HG03196 (cell line): ENCODE results near the gene C1QTNF6.

Experiments
- ATAC-seq: cut with Tn5 transposase; IDR thresholded peaks from one replicate; pipeline ENCODE4 v1.9.1; 2021; ENCODE audit not compliant: unreplicated experiment

Gene C1QTNF6

DNA sequence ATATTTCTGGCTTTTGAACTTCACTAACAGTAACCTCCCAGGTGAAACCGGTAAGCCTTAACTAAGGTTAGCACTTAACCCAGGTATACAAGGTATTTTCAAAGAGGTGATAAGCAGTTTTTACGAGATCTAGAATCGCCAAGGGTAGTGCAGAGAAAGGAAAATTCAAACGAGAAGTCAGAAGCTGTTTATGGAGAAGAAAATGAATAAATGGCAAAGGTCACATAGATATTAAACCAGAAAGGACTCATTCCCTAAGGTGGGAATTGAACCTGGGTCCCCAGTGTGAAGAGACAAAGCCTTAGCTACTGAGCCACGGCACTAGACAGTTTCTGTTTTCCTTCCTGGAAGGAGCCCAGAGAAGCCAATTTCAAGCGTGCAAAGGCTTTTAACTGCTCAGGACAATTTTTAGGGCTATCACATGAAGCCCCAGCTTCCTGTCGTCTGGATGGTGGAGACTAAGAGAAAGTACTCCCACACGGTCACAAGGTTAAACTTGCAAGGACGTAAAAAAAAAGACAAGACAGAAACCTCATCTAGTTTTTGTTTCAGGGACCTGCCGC, 5.7 kb upstream of the C1QTNF6 start:
- ATAC-seq: no peak

DNA sequence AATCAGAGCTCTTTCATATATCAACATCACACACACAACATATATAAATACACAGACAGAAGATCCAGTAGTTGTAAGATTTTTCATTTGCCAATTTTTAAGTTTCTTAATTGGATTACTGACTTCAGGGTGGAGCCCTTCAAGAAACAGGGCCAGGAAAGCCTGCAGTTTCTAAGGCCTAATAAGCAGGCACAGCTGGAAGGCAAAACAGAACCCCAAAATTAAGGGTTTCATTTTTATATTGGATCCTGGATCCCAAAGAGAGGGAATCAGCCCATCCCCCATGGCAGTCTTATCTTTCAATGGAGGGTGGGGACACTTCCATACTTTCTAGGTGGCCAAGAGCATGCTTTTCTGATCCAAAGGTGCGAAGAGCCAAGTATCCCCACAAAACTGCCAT, 4.7 kb upstream of the C1QTNF6 start:
- no peak for ATAC-seq

DNA sequence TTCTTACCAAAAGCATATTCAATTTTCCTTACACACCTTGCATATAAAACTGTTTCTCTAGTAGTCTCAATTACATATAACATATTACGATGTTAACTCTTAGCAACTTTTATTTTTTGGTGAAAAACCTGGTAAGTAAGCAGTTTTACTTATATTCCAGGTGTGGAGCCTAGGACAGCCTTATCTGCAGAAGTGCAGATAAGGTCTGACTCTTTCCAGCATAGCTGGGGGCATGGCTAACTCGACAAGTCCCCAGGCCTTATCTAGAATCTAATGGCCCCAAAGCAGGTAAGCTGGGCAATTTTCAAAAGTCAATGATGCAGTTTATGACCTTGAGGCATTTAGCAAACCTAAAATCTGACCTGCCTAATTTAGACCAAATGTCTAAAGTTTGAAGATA, 4.2 kb upstream of the C1QTNF6 start:
- no peak for ATAC-seq

DNA sequence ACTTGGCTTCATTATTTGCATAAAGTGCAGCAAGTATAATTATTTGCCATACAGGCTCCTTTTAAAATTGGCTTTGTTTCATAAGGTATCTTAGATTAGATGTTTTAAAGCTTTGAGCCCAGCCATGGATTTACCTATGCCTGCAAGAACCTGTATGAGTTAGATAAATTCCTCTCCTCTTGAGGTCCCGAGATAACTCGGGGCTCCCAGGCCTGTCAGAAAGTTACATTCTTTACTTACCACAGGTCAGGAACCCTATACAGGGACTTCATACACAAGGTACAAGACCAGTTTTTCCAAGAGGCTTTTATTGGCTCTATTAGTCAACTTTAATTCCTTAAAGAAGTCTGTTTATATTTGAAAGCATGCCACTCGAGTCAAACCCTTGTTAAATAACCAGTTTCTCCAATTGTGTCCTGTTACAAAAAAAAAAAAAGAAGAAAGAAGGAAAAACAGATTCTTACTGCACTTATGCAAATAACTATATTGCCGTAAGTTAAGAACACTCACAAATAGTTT, 2.3 kb upstream of the C1QTNF6 start:
- no peak for ATAC-seq

DNA sequence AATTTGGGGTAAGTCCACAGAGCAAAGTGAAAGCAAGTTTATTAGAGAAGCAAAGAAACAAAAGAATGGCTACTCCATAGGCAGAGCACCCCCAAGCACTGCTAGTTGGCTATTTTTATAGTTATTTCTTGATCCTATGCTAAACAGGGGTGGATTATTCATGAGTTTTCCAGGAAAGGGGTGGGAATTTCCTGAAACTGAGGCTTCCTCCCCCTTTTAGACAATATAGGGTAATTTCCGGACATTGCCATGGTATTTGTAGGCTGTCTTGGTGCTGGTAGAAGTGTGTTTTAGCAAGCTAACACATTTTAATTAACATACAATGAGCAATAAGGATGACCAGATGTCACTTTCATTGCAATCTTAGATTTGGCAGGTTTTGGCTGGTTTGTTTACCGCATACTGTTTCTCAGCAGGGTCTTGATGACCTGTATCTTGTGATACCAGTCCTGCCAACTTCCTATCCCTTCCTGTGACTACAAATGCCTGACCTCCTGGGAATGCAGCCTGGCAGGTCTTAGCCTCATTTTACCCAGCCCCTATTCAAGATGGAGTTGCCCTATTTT, 937 bp upstream of the C1QTNF6 start:
- ATAC-seq: no peak

DNA sequence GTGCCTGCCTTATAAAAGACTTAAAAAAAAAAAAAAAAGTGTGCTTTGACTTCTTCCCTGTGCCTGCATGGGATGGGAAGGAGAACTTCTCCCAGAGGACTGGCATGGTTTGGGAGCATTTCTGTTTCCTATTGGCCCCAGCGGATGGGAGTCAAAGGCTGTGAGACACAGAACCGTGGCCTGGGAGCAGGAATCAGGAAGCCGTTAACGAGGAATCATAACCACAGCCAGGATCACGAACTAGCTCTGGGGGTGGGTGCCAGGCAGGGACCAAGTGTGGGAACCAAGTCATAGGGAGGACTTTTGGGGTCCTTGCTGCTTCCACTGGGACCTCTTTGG, 526 bp downstream of the C1QTNF6 start:
- ATAC-seq: no peak

DNA sequence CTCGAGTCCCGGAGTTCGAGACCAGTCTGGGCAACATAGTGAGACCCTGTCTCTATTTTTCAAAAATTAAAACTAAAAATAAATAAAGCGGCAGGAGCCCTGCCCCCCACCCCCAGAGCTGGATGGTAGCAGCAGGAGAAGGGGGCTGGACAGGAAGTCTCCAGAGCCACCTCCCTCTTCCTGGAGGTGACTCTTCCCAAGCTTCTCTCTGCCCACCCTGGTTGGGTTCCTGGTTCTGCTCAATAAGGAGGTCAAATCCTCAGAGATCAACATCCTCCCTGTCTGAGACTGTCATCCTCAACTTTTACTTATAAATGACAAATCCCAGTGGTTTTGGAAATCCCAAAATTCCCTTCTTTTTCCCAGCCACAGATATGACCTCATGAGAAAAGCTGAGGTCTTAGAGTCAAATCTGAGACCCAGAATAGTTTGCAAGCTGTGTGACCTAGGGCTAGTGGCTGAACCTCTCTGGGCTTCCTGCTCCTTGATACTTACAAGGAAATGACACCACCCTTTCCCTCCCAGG, 987 bp downstream of the C1QTNF6 start:
- no peak for ATAC-seq

DNA sequence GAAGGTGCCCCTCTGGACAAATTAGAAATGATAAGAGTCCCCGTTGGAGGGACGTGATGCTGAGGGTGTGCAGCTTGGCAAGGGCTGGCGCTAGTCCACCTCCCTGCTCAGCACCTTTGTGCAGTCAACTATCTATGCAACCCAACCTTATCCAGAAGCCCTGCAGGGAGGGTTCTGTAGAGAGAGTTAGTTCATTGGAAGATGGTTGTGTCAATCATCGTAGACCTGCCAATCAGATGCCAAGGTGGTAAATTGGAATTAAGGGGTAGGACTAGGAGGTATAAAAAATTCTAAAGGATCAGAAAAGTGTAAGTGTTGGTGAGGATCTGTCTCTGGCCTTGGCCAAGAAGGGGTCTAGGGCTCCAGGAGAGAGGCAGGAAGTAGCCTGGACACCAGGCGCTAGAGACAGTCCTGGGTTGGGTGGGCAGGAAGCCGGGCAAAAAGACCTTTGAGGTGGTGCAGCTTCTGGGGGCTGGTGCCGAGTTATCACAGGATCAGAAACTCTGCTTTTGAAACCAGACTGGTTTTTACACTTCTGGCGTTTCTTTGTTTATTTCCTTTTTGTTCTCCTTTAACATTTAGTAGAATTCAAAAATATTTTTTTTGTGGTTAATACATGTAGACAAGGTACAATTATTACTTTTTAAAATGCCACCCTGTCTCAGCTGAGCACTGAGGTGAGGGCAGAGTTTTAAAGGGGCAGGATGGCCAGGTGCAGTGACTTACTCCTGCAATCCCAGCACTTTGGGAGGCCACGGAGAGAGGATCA, 1.6 kb downstream of the C1QTNF6 start:
- no peak for ATAC-seq

DNA sequence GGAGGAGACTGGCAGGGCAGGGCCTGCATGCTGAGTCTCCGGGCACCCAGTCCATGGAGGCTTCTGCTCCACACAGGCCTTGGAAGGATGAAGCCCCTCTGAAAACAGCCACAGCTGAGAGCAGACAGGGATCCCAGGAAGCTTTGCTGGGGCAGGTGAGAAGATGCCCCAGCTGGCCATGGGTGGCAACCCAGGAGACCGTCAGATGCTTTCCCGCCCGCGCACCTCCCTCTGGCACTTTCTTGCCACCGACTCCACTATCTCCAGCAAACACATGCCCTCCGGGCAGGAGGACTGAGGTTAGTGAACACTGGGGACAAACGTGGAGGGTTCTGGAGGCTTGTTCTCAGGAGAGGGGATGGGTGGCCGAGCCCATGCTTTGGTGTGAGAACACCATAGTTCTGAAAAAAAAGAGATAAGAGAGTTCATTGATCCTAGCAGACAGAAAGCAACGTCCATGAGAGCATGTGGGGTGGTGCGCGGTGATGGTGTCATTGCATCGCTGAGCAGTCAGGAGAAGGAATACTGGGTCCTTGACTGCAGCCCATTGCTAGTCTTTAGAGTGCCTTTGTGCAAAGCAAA, 2.3 kb downstream of the C1QTNF6 start:
- no peak for ATAC-seq

DNA sequence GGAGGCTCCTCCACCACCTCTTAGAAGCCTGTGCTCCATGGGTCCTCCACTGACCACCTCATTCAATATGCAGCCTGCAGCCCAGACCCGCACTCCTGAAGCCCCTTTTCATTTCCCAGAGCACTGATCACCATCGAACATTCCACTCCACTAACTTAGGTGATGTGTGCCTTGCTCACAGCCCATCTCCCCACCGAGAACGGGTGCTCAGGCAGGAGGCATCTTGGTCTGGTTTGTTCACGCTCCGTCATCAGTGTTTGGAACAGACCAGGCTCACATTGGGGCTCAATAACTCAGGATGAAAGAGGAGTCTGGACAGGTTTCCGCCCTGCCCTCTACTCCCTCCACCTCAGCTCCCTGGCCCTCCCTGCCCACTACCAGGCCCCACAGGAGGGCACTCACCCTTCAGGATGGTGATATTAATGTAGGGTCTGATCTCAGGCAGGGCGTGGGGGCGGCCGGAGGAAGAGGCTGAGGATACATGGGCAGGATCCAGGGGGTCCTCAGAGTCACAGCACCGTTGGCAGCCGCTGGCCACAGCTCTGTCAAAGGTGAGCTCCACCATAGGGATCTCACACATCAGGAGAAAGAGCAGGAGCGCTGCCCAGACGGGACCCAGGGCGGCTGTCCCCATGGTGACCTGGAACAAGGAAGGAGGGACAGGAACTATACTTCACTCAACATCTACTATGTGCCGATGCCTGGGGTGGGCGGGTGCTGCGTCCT, 3.1 kb downstream of the C1QTNF6 start:
- ATAC-seq: no peak

DNA sequence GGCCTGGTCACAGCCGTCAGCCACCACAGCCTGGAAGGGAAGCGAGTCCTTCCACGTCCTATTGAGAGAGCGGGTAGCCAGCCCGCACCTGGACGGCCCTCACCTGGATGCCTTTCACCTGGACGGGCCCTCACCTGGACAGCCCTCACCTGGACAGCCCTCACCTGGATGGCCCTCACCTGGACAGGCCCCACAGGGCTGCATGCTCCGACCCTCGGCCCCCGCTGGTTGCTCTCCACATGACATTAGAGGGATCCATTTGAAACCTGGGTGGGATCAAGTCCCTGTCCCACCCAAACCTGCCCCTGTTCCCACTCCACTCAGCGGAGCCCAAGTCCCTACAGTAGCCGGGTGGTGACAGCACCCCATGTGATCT, 3.7 kb downstream of the C1QTNF6 start:
- no peak for ATAC-seq

DNA sequence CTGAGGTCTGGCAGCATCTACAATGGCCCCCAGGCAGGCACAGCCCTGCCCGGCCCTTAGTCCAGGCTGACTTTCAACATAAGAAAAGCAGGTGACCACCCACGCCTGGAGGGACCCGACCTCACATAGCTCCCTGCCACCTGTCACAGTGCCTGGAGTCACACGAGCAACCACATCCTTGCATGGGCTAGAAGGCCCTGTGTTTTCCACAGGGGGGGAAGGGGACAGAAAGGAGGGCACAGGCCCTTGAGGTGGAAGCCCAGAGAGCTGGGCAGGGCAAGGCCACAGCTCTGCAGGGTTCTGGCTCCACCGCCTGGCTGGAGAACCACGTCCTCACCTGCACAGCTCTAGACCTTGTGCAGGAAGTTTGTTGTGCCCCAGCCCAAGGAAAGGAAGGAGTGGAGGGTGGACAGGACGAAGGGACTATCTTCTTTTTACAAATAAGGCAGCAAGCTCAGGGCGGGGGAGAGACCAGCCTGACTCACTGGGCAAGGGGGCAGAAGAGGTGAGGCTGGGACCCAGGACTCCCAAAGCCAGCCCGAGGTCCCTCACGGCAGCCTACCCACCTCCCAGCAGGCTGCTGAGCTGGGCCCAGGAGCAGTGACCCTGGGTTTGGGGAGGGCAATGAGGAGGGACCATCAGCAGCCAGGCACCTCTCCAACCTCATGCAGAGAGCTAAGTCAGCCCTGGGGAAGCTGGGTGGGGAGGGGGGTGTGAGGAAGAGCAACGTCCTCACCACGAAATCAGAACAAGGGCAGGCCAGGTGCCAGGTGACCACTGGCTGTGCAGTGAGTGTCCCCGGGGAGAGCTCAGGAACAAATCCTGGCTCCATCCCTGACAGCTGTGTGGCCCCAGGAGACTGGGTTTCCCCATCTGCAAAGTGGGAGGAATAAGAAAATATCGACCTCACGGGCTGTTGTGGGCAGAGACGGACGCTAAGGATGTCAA, 4.3 kb downstream of the C1QTNF6 start:
- ATAC-seq: no peak

DNA sequence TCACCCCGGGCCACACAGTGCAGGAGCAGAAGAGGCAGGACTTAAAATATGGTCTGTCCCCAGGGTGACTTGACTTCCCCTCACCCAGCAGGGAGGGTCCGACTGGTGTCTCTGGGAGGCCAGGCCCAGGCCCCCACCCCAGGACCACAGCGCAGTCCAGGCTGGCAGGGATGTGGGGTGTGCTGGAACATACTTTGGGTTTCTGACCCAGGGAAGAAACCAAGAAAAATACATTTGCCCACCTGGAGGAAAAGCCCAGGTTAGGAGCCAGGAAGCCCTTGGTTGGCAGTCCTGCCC, 5.2 kb downstream of the C1QTNF6 start:
- ATAC-seq: no peak

DNA sequence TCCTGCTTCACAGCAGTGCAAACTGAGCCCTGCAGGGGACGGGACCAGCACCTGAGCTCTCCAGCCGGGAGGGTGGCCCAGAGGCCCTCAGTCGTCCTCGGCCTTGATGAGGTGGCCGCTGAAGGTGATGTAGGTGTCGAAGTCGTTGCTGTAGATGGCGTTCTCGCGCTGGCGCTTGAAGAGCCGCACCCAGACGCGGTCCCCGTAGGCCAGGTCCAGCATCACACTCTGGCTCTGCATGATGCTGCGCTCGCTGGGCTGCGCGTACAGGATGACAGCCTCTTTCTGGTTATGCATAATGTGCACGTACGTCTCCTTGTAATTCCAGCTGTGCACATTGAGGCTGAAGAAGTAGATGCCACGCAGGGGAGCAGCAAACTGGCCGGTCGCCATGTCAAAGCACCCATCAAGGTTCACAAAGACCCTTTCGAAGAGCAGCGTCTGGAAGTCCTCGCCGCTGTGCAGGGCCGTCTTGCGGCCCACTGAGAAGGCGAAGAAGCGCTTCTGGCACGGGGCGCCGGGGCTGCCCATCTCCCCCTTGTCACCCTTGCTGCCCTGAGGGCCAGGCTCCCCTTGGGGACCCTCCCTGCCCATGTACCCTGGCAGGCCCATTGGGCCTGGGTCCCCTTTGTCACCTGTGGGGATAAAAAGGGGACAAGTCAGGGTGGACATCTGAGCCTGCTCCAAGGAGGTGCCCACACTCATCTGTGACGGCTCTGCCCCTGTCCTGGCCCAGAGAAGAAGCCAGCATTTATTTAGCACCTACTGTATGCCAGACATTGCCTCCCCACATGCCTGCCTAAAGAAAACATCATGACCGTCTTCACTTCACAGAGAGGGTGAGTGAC, 5.7 kb downstream of the C1QTNF6 start:
- no peak for ATAC-seq

DNA sequence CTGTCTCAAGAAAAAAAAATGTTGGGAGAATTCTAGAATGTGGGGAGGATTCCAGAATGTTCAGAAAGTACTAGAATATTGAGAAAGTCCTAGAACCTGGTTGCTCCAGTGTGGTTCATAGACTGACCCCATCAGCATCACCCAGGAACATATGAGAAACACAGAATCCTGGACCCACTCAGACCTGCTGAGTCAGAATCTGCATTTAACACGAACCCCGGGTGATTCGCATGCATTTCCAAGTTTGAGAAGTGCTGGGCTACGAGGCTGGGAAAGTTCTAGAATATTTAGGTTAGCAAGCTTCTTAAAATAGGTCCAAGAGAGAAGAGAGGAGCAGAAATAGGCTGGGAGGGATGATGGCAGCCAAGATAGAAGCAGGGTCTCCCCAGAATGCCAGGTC, 6.4 kb downstream of the C1QTNF6 start:
- no peak for ATAC-seq

DNA sequence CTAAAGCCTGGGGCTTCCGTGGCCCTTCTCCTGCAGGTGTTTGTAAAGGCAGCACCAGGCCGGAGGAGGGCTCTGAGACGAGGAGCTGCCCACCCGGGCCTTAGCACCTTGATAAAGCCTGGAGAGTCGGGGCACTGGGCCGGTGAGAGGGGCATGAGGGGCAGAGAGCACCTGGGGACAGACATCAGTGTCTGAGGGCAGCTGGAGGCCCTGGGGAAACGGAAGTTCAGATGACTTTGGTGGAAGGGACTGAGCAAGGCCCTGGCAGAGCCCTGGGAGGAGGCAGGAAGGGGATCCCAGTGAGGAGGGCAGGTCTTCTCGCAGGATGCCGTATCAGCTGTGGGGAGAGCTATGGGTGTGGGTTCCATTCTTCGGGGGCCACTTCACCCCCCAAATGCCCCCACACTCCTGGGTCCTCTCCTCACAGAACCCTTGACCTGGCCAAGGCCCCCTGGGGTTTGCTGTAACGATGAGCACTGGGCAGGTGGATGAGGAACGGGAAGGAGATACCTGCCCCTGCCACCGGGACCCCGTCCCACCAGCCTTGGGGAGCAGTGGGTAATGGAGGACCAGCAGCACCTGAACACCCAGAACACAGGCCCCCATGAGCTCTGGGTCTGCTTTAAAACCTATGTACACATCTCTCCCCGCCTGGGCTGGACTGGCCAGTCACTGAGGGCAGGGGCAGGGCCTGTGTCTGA, 7.4 kb downstream of the C1QTNF6 start:
- ATAC-seq: no peak

DNA sequence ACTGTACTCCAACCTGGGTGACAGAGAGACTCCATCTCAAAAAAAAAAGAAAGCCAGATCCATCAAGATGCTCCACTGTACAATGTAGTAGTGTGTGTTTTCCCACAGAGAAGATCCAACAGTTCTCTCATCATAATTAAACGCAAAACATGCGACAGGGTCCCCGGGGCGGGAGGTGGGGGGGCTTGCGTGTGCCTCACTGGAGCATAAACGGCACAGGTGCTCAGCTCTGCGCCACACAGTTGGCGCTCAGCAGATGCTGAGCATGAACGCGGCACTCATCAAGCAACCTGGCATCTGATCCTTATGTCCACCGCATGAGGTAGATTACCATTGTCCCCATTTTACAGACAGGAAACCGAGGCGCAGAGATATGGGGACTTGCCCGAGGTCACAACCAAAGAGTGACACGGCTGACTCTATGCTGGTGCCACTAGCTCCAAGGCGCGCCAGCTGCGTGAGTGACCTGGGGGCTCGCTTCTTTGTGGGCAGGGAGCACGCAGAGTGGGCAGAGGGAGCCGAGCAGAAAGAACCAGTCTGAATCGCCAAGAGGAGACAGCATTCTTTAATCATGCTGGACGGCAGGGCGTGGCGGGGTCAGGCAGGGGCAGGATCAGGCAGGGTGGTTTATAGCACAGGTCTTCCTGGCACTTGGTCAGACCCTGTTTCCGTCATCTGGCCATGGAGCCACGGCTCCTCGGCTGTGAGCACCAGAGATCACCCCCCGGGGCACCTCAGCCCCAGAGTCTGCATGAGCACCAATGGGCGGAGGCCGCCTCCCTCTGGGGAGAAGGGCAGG, 8.2 kb downstream of the C1QTNF6 start:
- ATAC-seq: no peak

DNA sequence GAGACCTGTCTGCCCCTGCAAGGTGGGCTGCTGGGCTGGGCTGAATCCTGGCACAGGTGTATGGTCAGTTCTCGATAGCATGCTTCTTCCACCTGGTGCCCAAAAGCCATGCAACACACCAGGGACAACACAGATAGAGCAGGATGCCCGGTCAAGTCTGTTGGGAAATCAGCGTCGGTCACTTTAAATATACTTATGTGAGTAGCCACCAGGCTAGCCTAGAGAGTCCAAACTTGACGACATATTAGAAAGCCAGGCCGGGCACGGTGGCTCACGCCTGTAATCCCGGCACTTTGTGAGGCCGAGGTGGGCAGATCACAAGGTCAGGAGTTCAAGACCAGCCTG, 8.9 kb downstream of the C1QTNF6 start:
- no peak for ATAC-seq
